ENCODE results near the gene ANKRD62. TPM values are rescaled to one million over a fixed set of nuclear protein-coding genes. Genes with fewer than 3 reads are reported as not detected.
"Not testable (repeated sequence)": the region's sequence is repeated elsewhere in the genome, so short reads cannot be mapped to it uniquely, and the experiment has no call there.

ANKRD62 gene
- total and polyA plus RNA-seq, 9 of the 15 experiments (the other 6 are each of a cell fraction or from before 2014, with no cell fraction given): 0.16 to 1.1 (median 0.45) TPM; not detected in 1

DNA sequence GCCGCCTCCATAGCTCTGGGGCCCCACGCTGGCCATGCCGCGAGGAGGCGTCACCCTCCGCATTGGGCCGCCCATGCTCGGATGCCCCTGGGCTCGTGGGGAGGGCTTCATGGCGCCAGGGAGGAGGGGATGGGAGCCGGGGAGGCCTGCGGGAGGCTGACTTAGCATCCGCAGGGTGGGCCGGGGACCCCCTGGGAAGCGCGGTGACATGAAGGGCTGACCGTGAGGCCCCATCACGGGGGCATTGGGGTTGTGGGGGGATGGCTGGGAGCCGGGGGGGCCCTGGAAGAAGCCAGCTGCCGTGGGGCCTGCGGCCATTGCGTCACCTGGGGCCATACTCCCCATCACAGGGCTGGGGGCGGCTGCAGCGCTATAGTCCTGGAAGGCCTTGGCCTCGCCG lies 26.0 kb upstream of the ANKRD62 start (continued):
- no peak for TF ChIP-seq DLX4 (CRISPR knock-in tag; IDR thresholded peaks at IDR 0.05)
- no peak for TF ChIP-seq CBX5 (IDR thresholded peaks at IDR 0.05; ENCODE audit: borderline replicate concordance, low read depth)
- no peak for TF ChIP-seq ARID4B (CRISPR knock-in tag; IDR thresholded peaks at IDR 0.05)

- BruUV-seq (replicated peaks); H3K27ac ChIP-seq (ENCODE audit: extremely low read depth, low read depth, low read length); H3K9me1 ChIP-seq (ENCODE audit: control insufficient read depth, insufficient read depth, low read length); FAIRE-seq; H3K36me3 ChIP-seq (ENCODE audit: control insufficient read depth, insufficient read depth, low read length); H2AFZ ChIP-seq (ENCODE audit: low read depth, low read length); CTCF ChIA-PET (ENCODE audit: low intra/inter-chr PET ratio); in situ Hi-C loops (cut with MboI); H3K4me3 ChIP-seq; H4K20me1 ChIP-seq (replicated peaks; ENCODE audit: control insufficient read depth, insufficient read depth, low read length); DNase-seq (ENCODE audit: extremely low read depth in 1 of 4, low spot score in 3 of 4); H3K9ac ChIP-seq (ENCODE audit: insufficient read depth in 1 of 2, low read depth in 2 of 2, low read length in 2 of 2); intact Hi-C loops (cut with micrococcal nuclease); H3K9me3 ChIP-seq (replicated peaks; ENCODE audit: control insufficient read depth, insufficient read depth, low read depth, low read length); H3K79me2 ChIP-seq (ENCODE audit: control insufficient read depth, insufficient read depth, low read length): not testable (repeated sequence)
- peak overlapping the region; percentile 32 for H3K4me2 ChIP-seq (ENCODE audit: insufficient read depth, low read length)
- TF ChIP-seq ZNF316 (IDR thresholded peaks at IDR 0.05) (peak; percentile 76), C11orf30 (IDR thresholded peaks at IDR 0.05; ENCODE audit: low read depth) (peak; percentile 62; the same call in 1 of the 2 replicates), RAD21 (CRISPR knock-in tag; conservative IDR thresholded peaks at IDR 0.05 in 1 of 2, IDR thresholded peaks at IDR 0.05 in 1 of 2) (peak in 1 of 2 experiments; percentile 42; a peak in 2 of 4 replicates), CTCF (IDR thresholded peaks at IDR 0.05 in 2 of 3, conservative IDR thresholded peaks at IDR 0.05 in 1 of 3; ENCODE audit: insufficient read depth in 2 of 3, low read depth in 1 of 3, low read length in 3 of 3) (peak; percentile 40 to 85 (median 59); a peak in 5 of 6 replicates), MAFG (tag; conservative IDR thresholded peaks at IDR 0.05) (peak; percentile 59)
- TF ChIP-seq, protein P1, sequence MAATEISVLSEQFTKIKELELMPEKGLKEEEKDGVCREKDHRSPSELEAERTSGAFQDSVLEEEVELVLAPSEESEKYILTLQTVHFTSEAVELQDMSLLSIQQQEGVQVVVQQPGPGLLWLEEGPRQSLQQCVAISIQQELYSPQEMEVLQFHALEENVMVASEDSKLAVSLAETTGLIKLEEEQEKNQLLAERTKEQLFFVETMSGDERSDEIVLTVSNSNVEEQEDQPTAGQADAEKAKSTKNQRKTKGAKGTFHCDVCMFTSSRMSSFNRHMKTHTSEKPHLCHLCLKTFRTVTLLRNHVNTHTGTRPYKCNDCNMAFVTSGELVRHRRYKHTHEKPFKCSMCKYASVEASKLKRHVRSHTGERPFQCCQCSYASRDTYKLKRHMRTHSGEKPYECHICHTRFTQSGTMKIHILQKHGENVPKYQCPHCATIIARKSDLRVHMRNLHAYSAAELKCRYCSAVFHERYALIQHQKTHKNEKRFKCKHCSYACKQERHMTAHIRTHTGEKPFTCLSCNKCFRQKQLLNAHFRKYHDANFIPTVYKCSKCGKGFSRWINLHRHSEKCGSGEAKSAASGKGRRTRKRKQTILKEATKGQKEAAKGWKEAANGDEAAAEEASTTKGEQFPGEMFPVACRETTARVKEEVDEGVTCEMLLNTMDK (IDR thresholded peaks at IDR 0.05; ENCODE audit: borderline replicate concordance, insufficient read depth, low read depth, low read length, poor library complexity, severe bottlenecking): peak; percentile 70
- peaks cover 2 to 22% of the 10 kb centered on the region in 2 experiments; a peak in 4 of 5 replicates for H3K27me3 ChIP-seq (ENCODE audit: control insufficient read depth in 2 of 2, insufficient read depth in 2 of 2, low read length in 2 of 2)
- peak; percentile 89 for ATAC-seq
- H3K4me1 ChIP-seq (replicated peaks in 1 of 2; ENCODE audit: control insufficient read depth in 2 of 2, insufficient read depth in 2 of 2, low read length in 2 of 2): peaks cover 0 to 19% of the 10 kb centered on the region in 2 experiments; a peak in 2 of 5 replicates
- POLR2A ChIA-PET: interaction anchor here (1.2 kb wide), 1 partner anchor 19 kb away, joined by 3 read pairs; no protein-coding TSS in a partner anchor
- 25% methylated on average over 38 of the region's 44 CpGs for WGBS (ENCODE audit: insufficient coverage, low coverage, missing lambda C conversion rate)
These were observed 25.2 kb upstream of the ANKRD62 start for GRCh38 chr18:12068316-12068949.

Measured in K562 (cell line).